ENCODE measurements around the gene FRYL. TPM values are rescaled to one million over a fixed set of nuclear protein-coding genes. Genes with fewer than 3 reads are reported as not detected.
"Not testable (repeated sequence)": the region's sequence is repeated elsewhere in the genome, so short reads cannot be mapped to it uniquely, and the experiment has no call there.

The FRYL gene
- polyA plus RNA-seq, 2 donors: 8.9 to 12.8 TPM

GRCh38 chr4:48728906-48729496 is 51.1 kb downstream of the FRYL start:
- H3K9me3 ChIP-seq (ENCODE audit: control insufficient read depth in 2 of 2, insufficient read depth in 1 of 2, low read depth in 1 of 2, low read length in 1 of 2); H3K4me1 ChIP-seq (ENCODE audit: control insufficient read depth in 2 of 2, insufficient read depth in 2 of 2, low read length in 1 of 2); H3K27me3 ChIP-seq (ENCODE audit: control insufficient read depth in 1 of 2, insufficient read depth in 2 of 2, low read length in 2 of 2); H3K36me3 ChIP-seq (ENCODE audit: control insufficient read depth in 2 of 2, insufficient read depth in 2 of 2, low read length in 1 of 2); H3K27ac ChIP-seq (ENCODE audit: low read depth in 2 of 2, low read length in 1 of 2); H3K4me3 ChIP-seq (ENCODE audit: low read depth in 1 of 2, low read length in 2 of 2): not testable (repeated sequence)
- 84 to 87% methylated on average over 15 of the region's 15 CpGs for WGBS, 2 donors

- no peaks in the 10 kb centered on the region for H3K27me3 ChIP-seq (ENCODE audit: control insufficient read depth in 1 of 2, insufficient read depth in 2 of 2, low read length in 2 of 2)
- H3K27ac ChIP-seq (ENCODE audit: low read depth in 2 of 2, low read length in 1 of 2): no peak overlapping the region
- no peaks in the 10 kb centered on the region for H3K9me3 ChIP-seq (ENCODE audit: control insufficient read depth in 2 of 2, insufficient read depth in 1 of 2, low read depth in 1 of 2, low read length in 1 of 2)
- no peaks in the 10 kb centered on the region for H3K36me3 ChIP-seq (ENCODE audit: control insufficient read depth in 2 of 2, insufficient read depth in 2 of 2, low read length in 1 of 2)
- no peak overlapping the region for H3K4me3 ChIP-seq (ENCODE audit: low read depth in 1 of 2, low read length in 2 of 2)
- peaks cover 3 to 8% of the 10 kb centered on the region in 2 donors for H3K4me1 ChIP-seq (ENCODE audit: control insufficient read depth in 2 of 2, insufficient read depth in 2 of 2, low read length in 1 of 2)
- WGBS, 2 donors: 92 to 98% methylated on average over 2 of the region's 2 CpGs
Measured at GRCh38 chr4:48727666-48728459, 52.2 kb downstream of the FRYL start.

- no peak overlapping the region for H3K27ac ChIP-seq (ENCODE audit: low read depth in 2 of 2, low read length in 1 of 2)
- H3K4me3 ChIP-seq (ENCODE audit: low read depth in 1 of 2, low read length in 2 of 2): no peak overlapping the region
- H3K27me3 ChIP-seq (ENCODE audit: control insufficient read depth in 1 of 2, insufficient read depth in 2 of 2, low read length in 2 of 2): no peaks in the 10 kb centered on the region
- H3K9me3 ChIP-seq (ENCODE audit: control insufficient read depth in 2 of 2, insufficient read depth in 1 of 2, low read depth in 1 of 2, low read length in 1 of 2): no peaks in the 10 kb centered on the region
- WGBS, 2 donors: 90 to 92% methylated on average over 7 of the region's 7 CpGs
- H3K4me1 ChIP-seq (ENCODE audit: control insufficient read depth in 2 of 2, insufficient read depth in 2 of 2, low read length in 1 of 2): peaks cover 3 to 8% of the 10 kb centered on the region in 2 donors
- no peaks in the 10 kb centered on the region for H3K36me3 ChIP-seq (ENCODE audit: control insufficient read depth in 2 of 2, insufficient read depth in 2 of 2, low read length in 1 of 2)
Measured at GRCh38 chr4:48725414-48725813, 54.7 kb downstream of the FRYL start.

GRCh38 chr4:48722509-48723446 is 57.3 kb downstream of the FRYL start:
- no peak overlapping the region for H3K27ac ChIP-seq (ENCODE audit: low read depth in 2 of 2, low read length in 1 of 2)
- 57 to 58% methylated on average over 5 of the region's 5 CpGs for WGBS, 2 donors

GRCh38 chr4:48720459-48720858 is 59.6 kb downstream of the FRYL start:
- no peak overlapping the region for H3K4me3 ChIP-seq (ENCODE audit: low read depth in 1 of 2, low read length in 2 of 2)
- WGBS, 2 donors: 98 to 99% methylated on average over 2 of the region's 2 CpGs
- H3K27ac ChIP-seq (ENCODE audit: low read depth in 2 of 2, low read length in 1 of 2): no peak overlapping the region
- H3K36me3 ChIP-seq (ENCODE audit: control insufficient read depth in 2 of 2, insufficient read depth in 2 of 2, low read length in 1 of 2): no peaks in the 10 kb centered on the region
- peaks cover 0 to under 1% of the 10 kb centered on the region in 2 donors for H3K4me1 ChIP-seq (ENCODE audit: control insufficient read depth in 2 of 2, insufficient read depth in 2 of 2, low read length in 1 of 2)
- H3K9me3 ChIP-seq (ENCODE audit: control insufficient read depth in 2 of 2, insufficient read depth in 1 of 2, low read depth in 1 of 2, low read length in 1 of 2): no peaks in the 10 kb centered on the region
- no peaks in the 10 kb centered on the region for H3K27me3 ChIP-seq (ENCODE audit: control insufficient read depth in 1 of 2, insufficient read depth in 2 of 2, low read length in 2 of 2)

More at GRCh38 chr4:48722509-48723446, 57.3 kb downstream of the FRYL start:
- Histone ChIP-seq H3K36me3 (ENCODE audit: control insufficient read depth in 2 of 2, insufficient read depth in 2 of 2, low read length in 1 of 2) (no peaks in the 10 kb centered on the region), H3K27me3 (ENCODE audit: control insufficient read depth in 1 of 2, insufficient read depth in 2 of 2, low read length in 2 of 2) (no peaks in the 10 kb centered on the region), H3K4me3 (ENCODE audit: low read depth in 1 of 2, low read length in 2 of 2) (no peak overlapping the region), H3K4me1 (ENCODE audit: control insufficient read depth in 2 of 2, insufficient read depth in 2 of 2, low read length in 1 of 2) (peaks cover 0 to 2% of the 10 kb centered on the region in 2 donors), H3K9me3 (ENCODE audit: control insufficient read depth in 2 of 2, insufficient read depth in 1 of 2, low read depth in 1 of 2, low read length in 1 of 2) (no peaks in the 10 kb centered on the region)

GRCh38 chr4:48718818-48719465 is 61.1 kb downstream of the FRYL start:
- WGBS, 2 donors: 92 to 93% methylated on average over 5 of the region's 5 CpGs

GRCh38 chr4:48716285-48716684 is 63.8 kb downstream of the FRYL start:
- not testable (repeated sequence) for H3K27ac ChIP-seq (ENCODE audit: low read depth in 2 of 2, low read length in 1 of 2)
- 94 to 98% methylated on average over 4 of the region's 5 CpGs for WGBS, 2 donors

More at GRCh38 chr4:48718818-48719465, 61.1 kb downstream of the FRYL start:
- H3K27ac ChIP-seq (ENCODE audit: low read depth in 2 of 2, low read length in 1 of 2): no peak overlapping the region
- H3K9me3 ChIP-seq (ENCODE audit: control insufficient read depth in 2 of 2, insufficient read depth in 1 of 2, low read depth in 1 of 2, low read length in 1 of 2): no peaks in the 10 kb centered on the region
- no peaks in the 10 kb centered on the region for H3K36me3 ChIP-seq (ENCODE audit: control insufficient read depth in 2 of 2, insufficient read depth in 2 of 2, low read length in 1 of 2)
- no peaks in the 10 kb centered on the region for H3K4me1 ChIP-seq (ENCODE audit: control insufficient read depth in 2 of 2, insufficient read depth in 2 of 2, low read length in 1 of 2)
- no peaks in the 10 kb centered on the region for H3K27me3 ChIP-seq (ENCODE audit: control insufficient read depth in 1 of 2, insufficient read depth in 2 of 2, low read length in 2 of 2)
- no peak overlapping the region for H3K4me3 ChIP-seq (ENCODE audit: low read depth in 1 of 2, low read length in 2 of 2)

GRCh38 chr4:48710446-48711209 is 69.5 kb downstream of the FRYL start:
- H3K9me3 ChIP-seq (ENCODE audit: control insufficient read depth in 2 of 2, insufficient read depth in 1 of 2, low read depth in 1 of 2, low read length in 1 of 2): no peaks in the 10 kb centered on the region
- H3K4me1 ChIP-seq (ENCODE audit: control insufficient read depth in 2 of 2, insufficient read depth in 2 of 2, low read length in 1 of 2): no peaks in the 10 kb centered on the region
- H3K36me3 ChIP-seq (ENCODE audit: control insufficient read depth in 2 of 2, insufficient read depth in 2 of 2, low read length in 1 of 2): no peaks in the 10 kb centered on the region
- no peak overlapping the region for H3K27ac ChIP-seq (ENCODE audit: low read depth in 2 of 2, low read length in 1 of 2)
- WGBS, 2 donors: 89 to 96% methylated on average over 8 of the region's 8 CpGs
- no peaks in the 10 kb centered on the region for H3K27me3 ChIP-seq (ENCODE audit: control insufficient read depth in 1 of 2, insufficient read depth in 2 of 2, low read length in 2 of 2)
- H3K4me3 ChIP-seq (ENCODE audit: low read depth in 1 of 2, low read length in 2 of 2): no peak overlapping the region

More at GRCh38 chr4:48716285-48716684, 63.8 kb downstream of the FRYL start:
- not testable (repeated sequence) for H3K36me3 ChIP-seq (ENCODE audit: control insufficient read depth in 2 of 2, insufficient read depth in 2 of 2, low read length in 1 of 2); H3K4me1 ChIP-seq (ENCODE audit: control insufficient read depth in 2 of 2, insufficient read depth in 2 of 2, low read length in 1 of 2); H3K4me3 ChIP-seq (ENCODE audit: low read depth in 1 of 2, low read length in 2 of 2); H3K9me3 ChIP-seq (ENCODE audit: control insufficient read depth in 2 of 2, insufficient read depth in 1 of 2, low read depth in 1 of 2, low read length in 1 of 2); H3K27me3 ChIP-seq (ENCODE audit: control insufficient read depth in 1 of 2, insufficient read depth in 2 of 2, low read length in 2 of 2)
